Tibial nerve (tissue), 4 donors: ENCODE results near the gene GALNTL6. TPM values are rescaled to one million over a fixed set of nuclear protein-coding genes. Genes with fewer than 3 reads are reported as not detected.

Source experiments
- DNase-seq, 2 donors: peaks; one replicate each; pipeline ENCODE4 v3.0.0-alpha.2; 2019; ENCODE audit warnings: low spot score in 2 of 2
- H3K27ac ChIP-seq, 4 donors: fragments of 200-600 bp; sonication (generic) in 3 of 4; one replicate each; pipeline ENCODE4 v1.5.1; 2017 to 2019; ENCODE audit warnings: mild to moderate bottlenecking in 1 of 4
- H3K27me3 ChIP-seq, 2 donors: fragments of 200-600 bp; sonication (generic) in 1 of 2; one replicate each; pipeline versions ENCODE4 v1.5.1 to v1.6.0; 2017 to 2019
- H3K36me3 ChIP-seq, 3 donors: fragments of 200-600 bp; sonication (generic); one replicate each; pipeline ENCODE4 v1.5.1; 2018 to 2019
- H3K4me1 ChIP-seq, 4 donors: fragments of 200-600 bp; sonication (generic) in 3 of 4; one replicate each; pipeline ENCODE4 v1.5.1; 2017 to 2019
- H3K4me3 ChIP-seq, 4 donors: fragments of 200-600 bp; sonication (generic) in 3 of 4; one replicate each; pipeline ENCODE4 v1.5.1; 2017 to 2019; ENCODE audit warnings: mild to moderate bottlenecking in 1 of 4, moderate library complexity in 1 of 4
- H3K9me3 ChIP-seq, 4 donors: fragments of 200-600 bp; sonication (generic) in 3 of 4; one replicate each; pipeline ENCODE4 v1.5.1; 2017 to 2019
- EP300 ChIP-seq, 2 donors: sonication (generic); formaldehyde crosslinking; IDR thresholded peaks; one replicate each; pipeline ENCODE4 v1.6.1; 2017; ENCODE audit warnings: antibody characterized with exemption in 2 of 2, mild to moderate bottlenecking in 1 of 2
- POLR2A ChIP-seq, 2 donors: fragments of 450-650 bp; IDR thresholded peaks; one replicate each; pipeline ENCODE4 v1.6.1; 2017; ENCODE audit warnings: antibody characterized with exemption in 2 of 2, mild to moderate bottlenecking in 2 of 2, moderate library complexity in 2 of 2
- WGBS, 2 donors: methylation state at CpG; one replicate each; pipeline ENCODE4 v1.1.5; 2018; 5-methylcytosine and 5-hydroxymethylcytosine counted together
- total RNA-seq, 4 donors: library from RNA; depleted of rRNA; stranded (reverse); fragments of >200 nt; gene quantifications; one replicate each; pipeline ENCODE4 v1.1.0, GENCODE V29; 2016
- TF ChIP-seq, protein P1 (sequence below), 5 experiments: fragments of 200-600 bp in 3 of 5; fragments of 450-650 bp in 2 of 5; sonication (generic) in 3 of 5; IDR thresholded peaks; one replicate each; pipeline ENCODE4 v1.5.1; 2016 to 2019; ENCODE audit warnings: antibody characterized with exemption in 5 of 5, mild to moderate bottlenecking in 3 of 5, moderate library complexity in 2 of 5

The GALNTL6 gene
- total RNA-seq, 4 donors from 2014 or later = not detected

- H3K27me3 ChIP-seq = no peaks in the 10 kb centered on the region
- no peak overlapping the region for H3K4me3 ChIP-seq
- TF ChIP-seq POLR2A (IDR thresholded peaks at IDR 0.05) = no peak
- TF ChIP-seq EP300 (IDR thresholded peaks at IDR 0.05) = no peak
- TF ChIP-seq, protein P1, sequence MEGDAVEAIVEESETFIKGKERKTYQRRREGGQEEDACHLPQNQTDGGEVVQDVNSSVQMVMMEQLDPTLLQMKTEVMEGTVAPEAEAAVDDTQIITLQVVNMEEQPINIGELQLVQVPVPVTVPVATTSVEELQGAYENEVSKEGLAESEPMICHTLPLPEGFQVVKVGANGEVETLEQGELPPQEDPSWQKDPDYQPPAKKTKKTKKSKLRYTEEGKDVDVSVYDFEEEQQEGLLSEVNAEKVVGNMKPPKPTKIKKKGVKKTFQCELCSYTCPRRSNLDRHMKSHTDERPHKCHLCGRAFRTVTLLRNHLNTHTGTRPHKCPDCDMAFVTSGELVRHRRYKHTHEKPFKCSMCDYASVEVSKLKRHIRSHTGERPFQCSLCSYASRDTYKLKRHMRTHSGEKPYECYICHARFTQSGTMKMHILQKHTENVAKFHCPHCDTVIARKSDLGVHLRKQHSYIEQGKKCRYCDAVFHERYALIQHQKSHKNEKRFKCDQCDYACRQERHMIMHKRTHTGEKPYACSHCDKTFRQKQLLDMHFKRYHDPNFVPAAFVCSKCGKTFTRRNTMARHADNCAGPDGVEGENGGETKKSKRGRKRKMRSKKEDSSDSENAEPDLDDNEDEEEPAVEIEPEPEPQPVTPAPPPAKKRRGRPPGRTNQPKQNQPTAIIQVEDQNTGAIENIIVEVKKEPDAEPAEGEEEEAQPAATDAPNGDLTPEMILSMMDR (IDR thresholded peaks at IDR 0.05) = no peak
- no peaks in the 10 kb centered on the region for H3K4me1 ChIP-seq
- H3K27ac ChIP-seq = no peak overlapping the region
- H3K36me3 ChIP-seq = no peaks in the 10 kb centered on the region
- DNase-seq = no peak
- H3K9me3 ChIP-seq = peaks cover 0 to 24% (median 6%) of the 10 kb centered on the region in 4 donors
These were observed 892.4 kb downstream of the GALNTL6 start for GRCh38 chr4:172705565-172705964.

DNA sequence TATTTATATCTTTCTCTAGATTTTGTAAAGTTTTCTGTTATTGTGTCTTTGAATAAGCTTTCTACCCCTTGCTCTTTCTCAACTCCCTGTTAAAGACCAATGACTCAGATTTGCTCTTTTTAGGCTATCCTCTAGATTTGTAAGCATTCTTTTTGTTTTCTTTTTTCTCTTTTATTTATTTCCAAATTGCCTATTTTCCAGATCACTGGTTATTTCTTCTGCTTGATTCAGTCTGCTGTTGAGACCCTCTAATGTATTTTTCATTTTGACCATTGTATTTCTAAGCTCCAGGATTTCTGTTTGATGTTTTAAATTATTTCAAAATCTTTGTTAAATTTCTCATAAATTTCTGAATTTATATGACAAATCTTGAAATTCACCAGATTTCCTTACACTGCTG is 892.8 kb downstream of the GALNTL6 start:
- Histone ChIP-seq H3K9me3 (peaks cover 0 to 24% (median 6%) of the 10 kb centered on the region in 4 donors), H3K4me3 (no peak overlapping the region), H3K4me1 (no peaks in the 10 kb centered on the region), H3K27ac (no peak overlapping the region), H3K36me3 (no peaks in the 10 kb centered on the region), H3K27me3 (no peaks in the 10 kb centered on the region)
- no peak for DNase-seq
- no peak for TF ChIP-seq POLR2A (IDR thresholded peaks at IDR 0.05)

- Histone ChIP-seq H3K36me3 (no peaks in the 10 kb centered on the region), H3K4me1 (no peaks in the 10 kb centered on the region), H3K27ac (no peak overlapping the region), H3K27me3 (no peaks in the 10 kb centered on the region), H3K4me3 (no peak overlapping the region), H3K9me3 (peaks cover 0 to 24% (median 6%) of the 10 kb centered on the region in 4 donors)
- DNase-seq = no peak
- TF ChIP-seq EP300 (IDR thresholded peaks at IDR 0.05) = no peak
- no peak for TF ChIP-seq POLR2A (IDR thresholded peaks at IDR 0.05)
- TF ChIP-seq, protein P1 (IDR thresholded peaks at IDR 0.05) = no peak
- WGBS, 2 donors = 74 to 78% methylated on average over 1 of the region's 1 CpG
These were observed 894.4 kb downstream of the GALNTL6 start for GRCh38 chr4:172707622-172708021.

DNA sequence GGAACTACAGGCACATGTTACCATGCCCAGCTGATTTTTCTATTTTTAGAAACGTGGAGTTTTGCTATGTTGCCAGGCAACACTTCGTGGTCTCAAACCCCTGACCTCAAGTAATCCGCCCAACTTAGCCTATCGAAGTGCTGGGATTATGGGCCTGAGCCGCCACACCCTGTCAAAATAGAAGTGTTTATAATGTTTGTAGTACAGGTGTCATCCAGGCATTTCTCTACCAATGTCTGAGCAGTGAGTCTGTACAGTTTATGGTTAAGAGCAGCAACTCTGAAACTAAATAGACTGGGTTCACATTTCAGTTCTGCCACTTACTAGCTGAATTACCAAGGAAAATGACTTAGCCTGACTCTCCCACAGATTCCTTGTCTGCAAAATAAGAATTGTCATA is 895.0 kb downstream of the GALNTL6 start:
- Histone ChIP-seq H3K27ac (no peak overlapping the region), H3K4me1 (no peaks in the 10 kb centered on the region), H3K9me3 (peaks cover 0 to 24% (median 6%) of the 10 kb centered on the region in 4 donors), H3K27me3 (no peaks in the 10 kb centered on the region), H3K36me3 (no peaks in the 10 kb centered on the region), H3K4me3 (no peak overlapping the region)
- TF ChIP-seq EP300 (IDR thresholded peaks at IDR 0.05) (no peak), POLR2A (IDR thresholded peaks at IDR 0.05) (no peak)
- TF ChIP-seq, protein P1 (IDR thresholded peaks at IDR 0.05) = no peak
- no peak for DNase-seq
- WGBS, 2 donors = 78 to 82% methylated on average over 5 of the region's 5 CpGs

- no peaks in the 10 kb centered on the region for H3K36me3 ChIP-seq
- WGBS, 2 donors = 28 to 30% methylated on average over 1 of the region's 1 CpG
- no peak overlapping the region for H3K4me3 ChIP-seq
- no peak overlapping the region for H3K27ac ChIP-seq
- DNase-seq = no peak
- H3K9me3 ChIP-seq = peaks cover 0 to 24% (median 6%) of the 10 kb centered on the region in 4 donors
- no peaks in the 10 kb centered on the region for H3K4me1 ChIP-seq
- no peaks in the 10 kb centered on the region for H3K27me3 ChIP-seq
- TF ChIP-seq, protein P1 (IDR thresholded peaks at IDR 0.05) = no peak
- TF ChIP-seq POLR2A (IDR thresholded peaks at IDR 0.05) (no peak), EP300 (IDR thresholded peaks at IDR 0.05) (no peak)
These were observed 896.2 kb downstream of the GALNTL6 start for GRCh38 chr4:172709376-172709775.

DNA sequence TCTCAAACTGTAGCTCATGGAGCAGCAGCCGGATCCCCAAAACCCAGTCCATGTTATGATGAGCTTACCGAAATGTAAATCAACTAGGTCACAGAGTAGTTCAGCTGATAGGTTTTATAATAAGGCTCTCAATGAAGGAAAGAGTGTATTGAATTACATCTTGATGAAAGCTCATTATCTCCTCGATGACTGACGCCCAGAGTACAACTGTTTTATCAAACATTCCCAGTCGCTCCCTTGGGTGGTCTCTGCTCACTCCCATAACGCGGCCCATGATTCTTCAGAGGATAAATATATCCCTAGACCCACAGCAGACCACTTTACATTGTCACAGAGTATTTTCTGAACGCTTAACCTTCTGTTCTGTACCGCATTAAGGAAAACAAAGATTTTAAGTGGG is 903.1 kb downstream of the GALNTL6 start:
- DNase-seq = no peak
- Histone ChIP-seq H3K4me1 (no peaks in the 10 kb centered on the region), H3K27ac (no peak overlapping the region), H3K36me3 (no peaks in the 10 kb centered on the region), H3K27me3 (no peaks in the 10 kb centered on the region), H3K9me3 (no peaks in the 10 kb centered on the region), H3K4me3 (no peak overlapping the region)
- TF ChIP-seq, protein P1 (IDR thresholded peaks at IDR 0.05) = no peak
- TF ChIP-seq EP300 (IDR thresholded peaks at IDR 0.05) (no peak), POLR2A (IDR thresholded peaks at IDR 0.05) (no peak)
- 54 to 61% methylated on average over 9 of the region's 9 CpGs for WGBS, 2 donors
